ENCODE measurements around the gene CA5A. TPM values are rescaled to one million over a fixed set of nuclear protein-coding genes. Genes with fewer than 3 reads are reported as not detected.
"Not testable (repeated sequence)": the region's sequence is repeated elsewhere in the genome, so short reads cannot be mapped to it uniquely, and the experiment has no call there.

The CA5A gene
- total RNA-seq, 1 experiment from 2014 or later, result not detected

- no peak for DNase-seq (ENCODE audit: low spot score)
Measured at GRCh38 chr16:87948119-87948545, 11.8 kb upstream of the CA5A start.

GRCh38 chr16:87947356-87948118 lies 11.2 kb upstream of the CA5A start:
- no peak for DNase-seq (ENCODE audit: low spot score)

GRCh38 chr16:87946596-87947347 lies 10.4 kb upstream of the CA5A start:
- DNase-seq (ENCODE audit: low spot score), result no peak

- DNase-seq (ENCODE audit: low spot score), result peak; percentile 94
Measured at GRCh38 chr16:87945351-87946042, 9.2 kb upstream of the CA5A start.

- DNase-seq (ENCODE audit: low spot score), result no peak
Measured at GRCh38 chr16:87942680-87943079, 6.4 kb upstream of the CA5A start.

- no peak for DNase-seq (ENCODE audit: low spot score)
Measured at GRCh38 chr16:87939562-87940423, 3.5 kb upstream of the CA5A start.

GRCh38 chr16:87938412-87938949 lies 2.2 kb upstream of the CA5A start:
- DNase-seq (ENCODE audit: low spot score), result no peak

- not testable (repeated sequence) for DNase-seq (ENCODE audit: low spot score)
Measured at GRCh38 chr16:87937231-87937542, 858 bp upstream of the CA5A start.

- DNase-seq (ENCODE audit: low spot score), result not testable (repeated sequence)
Measured at GRCh38 chr16:87936016-87936374, 334 bp downstream of the CA5A start.

- DNase-seq (ENCODE audit: low spot score), result not testable (repeated sequence)
Measured at GRCh38 chr16:87934752-87935425, 1.4 kb downstream of the CA5A start.

GRCh38 chr16:87933140-87933495 lies 3.2 kb downstream of the CA5A start:
- no peak for DNase-seq (ENCODE audit: low spot score)

GRCh38 chr16:87932475-87933139 lies 3.7 kb downstream of the CA5A start:
- DNase-seq (ENCODE audit: low spot score), result not testable (repeated sequence)

- DNase-seq (ENCODE audit: low spot score), result no peak
Measured at GRCh38 chr16:87931504-87931903, 4.8 kb downstream of the CA5A start.

GRCh38 chr16:87930456-87930855 lies 5.9 kb downstream of the CA5A start:
- no peak for DNase-seq (ENCODE audit: low spot score)

- DNase-seq (ENCODE audit: low spot score), result no peak
Measured at GRCh38 chr16:87929986-87930385, 6.3 kb downstream of the CA5A start.

- no peak for DNase-seq (ENCODE audit: low spot score)
Measured at GRCh38 chr16:87927195-87927562, 9.2 kb downstream of the CA5A start.

- DNase-seq (ENCODE audit: low spot score), result no peak
Measured at GRCh38 chr16:87926246-87927194, 9.8 kb downstream of the CA5A start.

GRCh38 chr16:87924811-87925670 lies 11.3 kb downstream of the CA5A start:
- peak; percentile 28 for DNase-seq (ENCODE audit: low spot score)
